IMR-90 (cell line): ENCODE results near the gene SMARCA4. TPM values are rescaled to one million over a fixed set of nuclear protein-coding genes. Genes with fewer than 3 reads are reported as not detected.

ENCODE experiments used
- ATAC-seq: fragments of 200-7000 bp; cut with Tn5 transposase; 2 replicates; pipeline ENCODE4 v1.9.1; 2020; ENCODE audit warnings: low read depth, mild to moderate bottlenecking, moderate library complexity
- BruUV-seq: library from RNA; stranded (reverse); fragments of 400-500 nt; replicated peaks from 2 replicates; lab custom pipeline; 2021; lab: Mats Ljungman, UMichigan
- CTCF ChIA-PET: fragments of 300-600 bp; formaldehyde crosslinking; extraction: SDS; loops from one replicate; lab custom pipeline; 2021; ENCODE audit warnings: antibody characterized with exemption; lab: Yijun Ruan, JAX
- POLR2A ChIA-PET: fragments of 300-600 bp; sonication (Branson Sonifier 250); formaldehyde crosslinking; loops from one replicate; lab custom pipeline; 2022; ENCODE audit warnings: antibody characterized with exemption; ENCODE audit not compliant: unreplicated experiment; lab: Charles Lee
- DNase-seq: peaks from one replicate; pipeline ENCODE4 v3.0.0; 2013
- H2AFZ ChIP-seq: replicated peaks from 2 replicates; pipeline ENCODE3; 2013; ENCODE audit warnings: low read length, mild to moderate bottlenecking; ENCODE audit not compliant: poor library complexity
- H2AK5ac ChIP-seq: 2 replicates; pipeline ENCODE4 v1.6.1; 2013; ENCODE audit warnings: low read depth, low read length, inconsistent platforms
- H2AK9ac ChIP-seq: replicated peaks from 2 replicates; pipeline ENCODE3; 2013; ENCODE audit warnings: mild to moderate bottlenecking, low read depth, low read length, moderate library complexity; ENCODE audit not compliant: poor library complexity
- H2BK120ac ChIP-seq: 2 replicates; pipeline ENCODE4 v1.6.1; 2013; ENCODE audit warnings: low read depth, low read length, inconsistent platforms
- H2BK15ac ChIP-seq: 3 replicates; pipeline ENCODE4 v1.6.1; 2013; ENCODE audit warnings: low read depth, low read length, inconsistent platforms
- H2BK20ac ChIP-seq: 2 replicates; pipeline ENCODE4 v1.6.1; 2013; ENCODE audit warnings: low read depth, mild to moderate bottlenecking, inconsistent platforms, low read length, moderate library complexity
- H2BK5ac ChIP-seq: 2 replicates; pipeline ENCODE4 v1.6.1; 2013; ENCODE audit warnings: mild to moderate bottlenecking, low read depth, low read length, inconsistent platforms; ENCODE audit not compliant: poor library complexity, severe bottlenecking
- H3K14ac ChIP-seq: replicated peaks from 2 replicates; pipeline ENCODE4 v1.6.1; 2013; ENCODE audit warnings: low read depth, low read length, inconsistent platforms
- H3K18ac ChIP-seq: 2 replicates; pipeline ENCODE4 v1.6.1; 2013; ENCODE audit warnings: low read depth, low read length, control low read depth
- H3K23ac ChIP-seq: 2 replicates; pipeline ENCODE4 v1.6.1; 2013; ENCODE audit warnings: low read depth, low read length, inconsistent platforms
- H3K27ac ChIP-seq: 2 replicates; pipeline ENCODE4 v1.5.1; 2013; ENCODE audit warnings: mild to moderate bottlenecking, control low read depth, low read length; ENCODE audit not compliant: insufficient read depth
- H3K27me3 ChIP-seq: 2 replicates; pipeline ENCODE4 v1.6.1; 2013; ENCODE audit warnings: low read length; ENCODE audit not compliant: control insufficient read depth, insufficient read depth
- H3K36me3 ChIP-seq: 2 replicates; pipeline ENCODE4 v1.6.1; 2013; ENCODE audit warnings: low read length, mixed read lengths; ENCODE audit not compliant: control insufficient read depth, insufficient read depth
- H3K4ac ChIP-seq: 2 replicates; pipeline ENCODE4 v1.6.1; 2013; ENCODE audit warnings: low read depth, low read length, inconsistent platforms
- H3K4me1 ChIP-seq: 2 replicates; pipeline ENCODE4 v1.6.1; 2013; ENCODE audit warnings: low read length, mixed read lengths; ENCODE audit not compliant: control insufficient read depth, insufficient read depth
- H3K4me2 ChIP-seq: 2 replicates; pipeline ENCODE4 v1.6.1; 2013; ENCODE audit warnings: low read depth, mild to moderate bottlenecking, control low read depth, low read length, moderate library complexity
- H3K4me3 ChIP-seq: 2 replicates; pipeline ENCODE4 v1.5.1; 2013; ENCODE audit warnings: low read depth, mild to moderate bottlenecking, control low read depth, low read length, moderate library complexity; ENCODE audit not compliant: insufficient read depth
- H3K56ac ChIP-seq: 2 replicates; pipeline ENCODE4 v1.6.1; 2013; ENCODE audit warnings: low read length, inconsistent platforms; ENCODE audit not compliant: insufficient read depth; ENCODE audit errors: extremely low read depth
- H3K79me1 ChIP-seq, 2 experiments: 2 replicates each; pipeline ENCODE4 v1.6.1; 2013; ENCODE audit warnings: low read length in 2 of 2, inconsistent platforms in 1 of 2, low read depth in 1 of 2
- H3K9ac ChIP-seq: 2 replicates; pipeline ENCODE4 v1.6.1; 2013; ENCODE audit warnings: low read depth, low read length, control low read depth
- H3K9me1 ChIP-seq: 2 replicates; pipeline ENCODE4 v1.6.1; 2013; ENCODE audit warnings: low read length, inconsistent platforms; ENCODE audit not compliant: insufficient read depth
- H3K9me3 ChIP-seq: 2 replicates; pipeline ENCODE4 v1.6.1; 2013; ENCODE audit warnings: low read length; ENCODE audit not compliant: control insufficient read depth, insufficient read depth
- H4K20me1 ChIP-seq: 2 replicates; pipeline ENCODE4 v1.6.1; 2013; ENCODE audit warnings: low read length, inconsistent platforms; ENCODE audit not compliant: insufficient read depth
- H4K5ac ChIP-seq: 2 replicates; pipeline ENCODE4 v1.6.1; 2013; ENCODE audit warnings: mild to moderate bottlenecking, low read depth, low read length, control low read depth
- H4K8ac ChIP-seq, 2 experiments: 2 replicates each; pipeline ENCODE4 v1.6.1; 2013; ENCODE audit warnings: low read depth in 2 of 2, low read length in 2 of 2, control low read depth in 1 of 2, inconsistent platforms in 1 of 2
- H4K91ac ChIP-seq: 2 replicates; pipeline ENCODE4 v1.6.1; 2013; ENCODE audit warnings: low read depth, low read length, inconsistent platforms; ENCODE audit not compliant: insufficient read depth
- BHLHE40 ChIP-seq: fragments of 150-350 bp; IDR thresholded peaks from 2 replicates; pipeline ENCODE4 v1.6.1; 2016; ENCODE audit warnings: mild to moderate bottlenecking, low read depth, low read length
- CEBPB ChIP-seq: IDR thresholded peaks from 2 replicates; pipeline ENCODE4 v1.6.1; 2012; ENCODE audit warnings: low read depth, low read length, improper control_type of control experiment
- FOS ChIP-seq: fragments of 150-350 bp; IDR thresholded peaks from 2 replicates; pipeline ENCODE4 v1.6.1; 2016; ENCODE audit warnings: low read depth, low read length
- NFE2L2 ChIP-seq: fragments of 150-350 bp; IDR thresholded peaks from 2 replicates; pipeline ENCODE4 v1.6.1; 2016; ENCODE audit warnings: low read depth, mild to moderate bottlenecking, low read length
- POLR2A ChIP-seq: IDR thresholded peaks from 2 replicates; pipeline ENCODE4 v1.6.1; 2012; ENCODE audit warnings: mild to moderate bottlenecking, low read depth, low read length
- RAD21 ChIP-seq: IDR thresholded peaks from 2 replicates; pipeline ENCODE4 v1.6.1; 2012; ENCODE audit warnings: low read length, improper control_type of control experiment
- RCOR1 ChIP-seq: IDR thresholded peaks from 2 replicates; pipeline ENCODE4 v1.6.1; 2012; ENCODE audit warnings: mild to moderate bottlenecking, low read length, improper control_type of control experiment; ENCODE audit not compliant: insufficient replicate concordance
- USF2 ChIP-seq: fragments of 150-350 bp; IDR thresholded peaks from 2 replicates; pipeline ENCODE4 v1.6.1; 2017; ENCODE audit warnings: mild to moderate bottlenecking, antibody characterized with exemption, low read length, low read depth
- WGBS, 2 experiments: methylation state at CpG; one replicate each; pipeline versions ENCODE4 v1.1.5 to v1.1.7; 2013; ENCODE audit warnings: missing lambda C conversion rate in 2 of 2; ENCODE audit not compliant: insufficient read length in 1 of 2; ENCODE audit errors: extremely low coverage in 2 of 2; 5-methylcytosine and 5-hydroxymethylcytosine counted together
- dilution Hi-C: fragments of 300-500 bp; cut with HindIII; formaldehyde crosslinking; loops from one replicate; pipeline ENCODE4 v1.14.3; 2018; ENCODE audit warnings: low sequenced_read_pairs; ENCODE audit not compliant: unreplicated experiment
- in situ Hi-C: fragments of 300-500 bp; cut with MboI; formaldehyde crosslinking; loops from 3 replicates; pipeline ENCODE4 v1.14.3; 2019; ENCODE audit warnings: low sequenced_read_pairs, inconsistent platforms, mixed read lengths
- intact Hi-C: fragments of 100-400 bp; cut with micrococcal nuclease; formaldehyde crosslinking; loops from 2 replicates; pipeline ENCODE4 v1.10.0; 2022
- polyA plus RNA-seq, 3 experiments: library from polyadenylated mRNA; depleted of rRNA; stranded (reverse); fragments of >200 nt; gene quantifications; 2 replicates each; pipeline ENCODE4 v1.2.3, GENCODE V29; 2012; ENCODE audit warnings: low replicate concordance in 1 of 3
- total RNA-seq: library from RNA; depleted of rRNA; stranded (reverse); fragments of >200 nt; gene quantifications from 2 replicates; pipeline ENCODE4 v1.2.3, GENCODE V29; 2012

SMARCA4 gene
- total and polyA plus RNA-seq, 2 of the 4 experiments (the other 2 are of a cell fraction) = 41.4 to 85.6 TPM

DNA sequence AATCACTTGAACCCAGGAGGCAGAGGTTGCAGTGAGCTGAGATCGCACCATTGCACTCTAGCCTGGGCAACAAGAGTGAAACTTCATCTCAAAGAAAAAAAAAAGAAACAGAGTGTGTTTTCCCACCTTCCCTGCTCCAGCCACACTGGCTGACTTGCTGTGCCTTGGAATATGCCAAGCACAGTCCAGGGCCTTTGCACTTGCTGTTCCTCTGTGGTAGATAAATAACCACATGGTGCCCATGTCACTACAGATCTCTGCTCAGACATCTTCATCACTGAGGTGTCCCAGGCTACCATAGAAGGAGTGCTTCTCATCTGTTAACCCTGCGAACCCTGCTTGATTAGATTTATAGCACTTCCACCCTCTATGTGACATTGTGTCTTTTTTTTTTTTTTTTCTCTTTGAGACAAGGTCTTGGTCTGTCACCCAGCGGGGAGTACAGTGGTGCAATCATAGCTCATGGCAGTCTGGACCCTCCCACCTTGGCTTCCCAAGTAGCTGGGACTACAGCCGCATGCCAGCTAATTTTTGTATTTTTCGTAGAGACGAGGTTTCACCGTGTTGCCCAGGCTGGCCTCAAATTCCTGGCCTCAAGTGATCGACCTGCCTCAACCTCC lies 10.4 kb downstream of the SMARCA4 start:
- H3K27ac ChIP-seq = no peak overlapping the region
- H2BK5ac ChIP-seq = no peak overlapping the region
- H3K9me1 ChIP-seq = peaks cover 15% of the 10 kb centered on the region
- no peak overlapping the region for H3K14ac ChIP-seq
- H2BK120ac ChIP-seq = no peak overlapping the region
- H2AK5ac ChIP-seq = no peak overlapping the region
- H3K4me2 ChIP-seq = no peak overlapping the region
- H3K4ac ChIP-seq = no peak overlapping the region
- no peak overlapping the region for H4K5ac ChIP-seq
- H3K9me3 ChIP-seq = no peaks in the 10 kb centered on the region
- H2AK9ac ChIP-seq = no peak overlapping the region
- ATAC-seq (no peak), DNase-seq (no peak)
- WGBS, 2 experiments = 100% methylated on average over 5 of the region's 8 CpGs; no CpG with 5 or more reads in 1 of the 2 experiments
- TF ChIP-seq FOS (no peak), RAD21 (no peak), BHLHE40 (no peak), CEBPB (no peak), USF2 (no peak), NFE2L2 (no peak), POLR2A (no peak), RCOR1 (no peak)
- dilution Hi-C loops (no loop called here), intact Hi-C loops (no loop called here), in situ Hi-C loops (no loop called here)
- no peak overlapping the region for H4K8ac ChIP-seq
- no peak overlapping the region for H3K4me3 ChIP-seq
- CTCF ChIA-PET = no interaction called here
- no peaks in the 10 kb centered on the region for H3K27me3 ChIP-seq
- H3K36me3 ChIP-seq = peaks cover 2% of the 10 kb centered on the region; the same call in 1 of the 2 replicates
- peaks cover 3 to 59% of the 10 kb centered on the region in 2 experiments; a peak in 3 of 4 replicates for H3K79me1 ChIP-seq
- no peak overlapping the region for H3K23ac ChIP-seq
- POLR2A ChIA-PET = no interaction called here
- H2BK20ac ChIP-seq = no peak overlapping the region
- H3K56ac ChIP-seq = no peak overlapping the region
- H4K20me1 ChIP-seq = peaks cover 88% of the 10 kb centered on the region
- H3K4me1 ChIP-seq = peaks cover 8% of the 10 kb centered on the region
- no peak overlapping the region for H3K9ac ChIP-seq
- no peak overlapping the region for H2AFZ ChIP-seq
- BruUV-seq = no TSS peak
- no peak overlapping the region for H2BK15ac ChIP-seq
- H3K18ac ChIP-seq = no peak overlapping the region
- no peak overlapping the region for H4K91ac ChIP-seq
